ENCODE measurements around the gene PON3.

PON3 gene

GRCh38 chr7:95396136-95397032, at the start of gene PON3:
Gene PON3 (minus strand): TSS chr7:95396375. CDS start chr7:95396350, 25 bp downstream.
- no peak for DNase-seq (ENCODE audit: low spot score)

GRCh38 chr7:95444796-95445195, 48.6 kb upstream of the PON3 start:
- no peak for DNase-seq (ENCODE audit: low spot score)

GRCh38 chr7:95441042-95441823, 45.1 kb upstream of the PON3 start:
- DNase-seq (ENCODE audit: low spot score): no peak

- DNase-seq (ENCODE audit: low spot score): no peak
Measured at GRCh38 chr7:95440394-95441038, 44.3 kb upstream of the PON3 start.

GRCh38 chr7:95436407-95436806, 40.2 kb upstream of the PON3 start:
- no peak for DNase-seq (ENCODE audit: low spot score)

GRCh38 chr7:95435422-95435780, 39.2 kb upstream of the PON3 start:
- DNase-seq (ENCODE audit: low spot score): no peak

- DNase-seq (ENCODE audit: low spot score): peak; percentile 92
Measured at GRCh38 chr7:95434557-95435421, 38.6 kb upstream of the PON3 start, which contains the start of gene PON2. Gene PON2 (minus strand): TSS chr7:95435028. CDS start chr7:95434951, 77 bp downstream.

- DNase-seq (ENCODE audit: low spot score): no peak
Measured at GRCh38 chr7:95433952-95434556, 37.9 kb upstream of the PON3 start.

- DNase-seq (ENCODE audit: low spot score): no peak
Measured at GRCh38 chr7:95433129-95433528, 37.0 kb upstream of the PON3 start.

GRCh38 chr7:95432606-95433005, 36.4 kb upstream of the PON3 start:
- no peak for DNase-seq (ENCODE audit: low spot score)

- DNase-seq (ENCODE audit: low spot score): no peak
Measured at GRCh38 chr7:95430864-95431263, 34.7 kb upstream of the PON3 start.

GRCh38 chr7:95429241-95429990, 33.2 kb upstream of the PON3 start:
- DNase-seq (ENCODE audit: low spot score): no peak

GRCh38 chr7:95427914-95428516, 31.8 kb upstream of the PON3 start:
- no peak for DNase-seq (ENCODE audit: low spot score)

GRCh38 chr7:95427166-95427565, 31.0 kb upstream of the PON3 start:
- no peak for DNase-seq (ENCODE audit: low spot score)

- no peak for DNase-seq (ENCODE audit: low spot score)
Measured at GRCh38 chr7:95425694-95426093, 29.5 kb upstream of the PON3 start.

GRCh38 chr7:95424716-95425115, 28.5 kb upstream of the PON3 start:
- DNase-seq (ENCODE audit: low spot score): no peak

GRCh38 chr7:95421847-95422444, 25.8 kb upstream of the PON3 start:
- DNase-seq (ENCODE audit: low spot score): no peak

- no peak for DNase-seq (ENCODE audit: low spot score)
Measured at GRCh38 chr7:95421000-95421846, 25.0 kb upstream of the PON3 start.

- no peak for DNase-seq (ENCODE audit: low spot score)
Measured at GRCh38 chr7:95412075-95412474, 15.9 kb upstream of the PON3 start.

Data from AG08396 (cell line).